KMS-11 (cell line): ENCODE data around the gene PIH1D1.
"Not testable (repeated sequence)": the region's sequence is repeated elsewhere in the genome, so short reads cannot be mapped to it uniquely, and the experiment has no call there.

Experiments
- H2AFZ ChIP-seq: fragments of 200-600 bp; sonication (generic); 2 replicates; pipeline ENCODE4 v1.6.1; 2016; ENCODE audit warnings: antibody characterized with exemption, mixed run types, low read depth
- H3K27ac ChIP-seq: fragments of 200-600 bp; sonication (generic); 2 replicates; pipeline ENCODE4 v1.6.1; 2016; ENCODE audit warnings: mild to moderate bottlenecking, mixed run types
- H3K27me3 ChIP-seq: fragments of 200-600 bp; sonication (generic); 2 replicates; pipeline ENCODE4 v1.6.1; 2017; ENCODE audit warnings: mild to moderate bottlenecking, low read depth, mixed run types, moderate library complexity; ENCODE audit not compliant: insufficient read depth
- H3K36me3 ChIP-seq: fragments of 200-600 bp; sonication (generic); 2 replicates; pipeline ENCODE4 v1.6.1; 2017; ENCODE audit warnings: mild to moderate bottlenecking, mixed run types; ENCODE audit not compliant: insufficient read depth
- H3K4me1 ChIP-seq: fragments of 200-600 bp; sonication (generic); 2 replicates; pipeline ENCODE4 v1.6.1; 2016; ENCODE audit warnings: mild to moderate bottlenecking, low read depth, mixed run types; ENCODE audit not compliant: poor library complexity, severe bottlenecking
- H3K4me2 ChIP-seq: fragments of 200-600 bp; sonication (generic); 2 replicates; pipeline ENCODE4 v1.7.0; 2016; ENCODE audit warnings: mild to moderate bottlenecking, mixed run types
- H3K4me3 ChIP-seq: fragments of 200-600 bp; sonication (generic); IDR thresholded peaks from 2 replicates; pipeline ENCODE4 v1.6.1; 2017; ENCODE audit warnings: low read depth, low read length, mixed read lengths; ENCODE audit not compliant: insufficient read depth
- H3K79me2 ChIP-seq: fragments of 200-600 bp; sonication (generic); 2 replicates; pipeline ENCODE4 v1.6.1; 2016; ENCODE audit warnings: low read depth, mixed run types; ENCODE audit not compliant: insufficient read depth
- H3K9ac ChIP-seq: fragments of 200-600 bp; sonication (generic); 2 replicates; pipeline ENCODE4 v1.6.1; 2016; ENCODE audit warnings: mild to moderate bottlenecking, mixed run types
- H4K20me1 ChIP-seq: fragments of 200-600 bp; sonication (generic); 2 replicates; pipeline ENCODE4 v1.6.1; 2016; ENCODE audit warnings: mild to moderate bottlenecking, mixed run types; ENCODE audit not compliant: insufficient read depth
- CTCF ChIP-seq: fragments of 200-600 bp; sonication (generic); conservative IDR thresholded peaks from 2 replicates; pipeline ENCODE4 v1.6.1; 2017; ENCODE audit warnings: low read depth, mild to moderate bottlenecking, antibody characterized with exemption, low read length, moderate library complexity, mixed read lengths

Gene PIH1D1

GRCh38 chr19:49474542-49474924 is 22.9 kb upstream of the PIH1D1 start:
- Histone ChIP-seq H3K79me2 (no peaks in the 10 kb centered on the region), H2AFZ (peak overlapping the region; percentile 83; the same call in 1 of the 2 replicates), H3K4me2 (peak overlapping the region; percentile 77), H4K20me1 (no peaks in the 10 kb centered on the region), H3K9ac (peak overlapping the region; percentile 70; the same call in 1 of the 2 replicates), H3K36me3 (no peaks in the 10 kb centered on the region), H3K4me3 (no peak overlapping the region), H3K27ac (peak overlapping the region; percentile 63; the same call in 1 of the 2 replicates), H3K27me3 (no peaks in the 10 kb centered on the region), H3K4me1 (peaks cover 50% of the 10 kb centered on the region)
- no peak for TF ChIP-seq CTCF

- Histone ChIP-seq H3K27ac (peak within 1 kb of the TSS; percentile 63), H3K9ac (peak within 1 kb of the TSS; percentile 70), H2AFZ (peak within 1 kb of the TSS; percentile 83)
These were observed 22.4 kb upstream of the PIH1D1 start, which contains the start of gene FLT3LG for GRCh38 chr19:49473868-49474541. FLT3LG (plus strand) TSS chr19:49474215; CDS start chr19:49474640, 425 bp downstream.

GRCh38 chr19:49473501-49473867 is 21.9 kb upstream of the PIH1D1 start:
- Histone ChIP-seq H3K4me1 (peaks cover 59% of the 10 kb centered on the region), H3K4me2 (peak overlapping the region; percentile 77), H3K27ac (peak overlapping the region; percentile 63), H3K9ac (peak overlapping the region; percentile 70; the same call in 1 of the 2 replicates), H2AFZ (peak overlapping the region; percentile 83)
- H3K4me3 ChIP-seq, H3K27me3 ChIP-seq, H3K36me3 ChIP-seq, H4K20me1 ChIP-seq, H3K79me2 ChIP-seq: not testable (repeated sequence)

More at GRCh38 chr19:49473868-49474541, 22.4 kb upstream of the PIH1D1 start, which contains the start of gene FLT3LG:
- Histone ChIP-seq H3K27me3 (no peaks in the 10 kb centered on the region), H4K20me1 (no peaks in the 10 kb centered on the region), H3K4me2 (peak within 1 kb of the TSS; percentile 77), H3K79me2 (no peaks in the 10 kb centered on the region), H3K4me3 (no peak within 1 kb of the TSS), H3K4me1 (peaks cover 54% of the 10 kb centered on the region), H3K36me3 (no peaks in the 10 kb centered on the region)
- peak; percentile 98 for TF ChIP-seq CTCF

GRCh38 chr19:49472936-49473335 is 21.3 kb upstream of the PIH1D1 start:
- no peaks in the 10 kb centered on the region for H3K79me2 ChIP-seq
- no peaks in the 10 kb centered on the region for H4K20me1 ChIP-seq
- H2AFZ ChIP-seq = no peak overlapping the region
- H3K27me3 ChIP-seq = no peaks in the 10 kb centered on the region
- no peak overlapping the region for H3K4me3 ChIP-seq
- H3K4me2 ChIP-seq = no peak overlapping the region
- no peak for TF ChIP-seq CTCF
- H3K27ac ChIP-seq = 0 out of 2 replicates have a peak overlapping the region, but pooled peaks have one; percentile 63
- H3K9ac ChIP-seq = no peak overlapping the region
- peaks cover 64% of the 10 kb centered on the region for H3K4me1 ChIP-seq
- H3K36me3 ChIP-seq = no peaks in the 10 kb centered on the region

GRCh38 chr19:49470615-49470978 is 19.0 kb upstream of the PIH1D1 start:
- H3K9ac ChIP-seq = no peak overlapping the region
- peaks cover 66% of the 10 kb centered on the region for H3K4me1 ChIP-seq
- no peak overlapping the region for H2AFZ ChIP-seq
- no peaks in the 10 kb centered on the region for H4K20me1 ChIP-seq
- H3K4me3 ChIP-seq = no peak overlapping the region
- H3K79me2 ChIP-seq = no peaks in the 10 kb centered on the region
- H3K4me2 ChIP-seq = peak overlapping the region; percentile 15; the same call in 1 of the 2 replicates
- TF ChIP-seq CTCF = no peak
- no peaks in the 10 kb centered on the region for H3K36me3 ChIP-seq
- no peaks in the 10 kb centered on the region for H3K27me3 ChIP-seq
- no peak overlapping the region for H3K27ac ChIP-seq
